GM20431 (cell line): ENCODE results near the gene ELOVL5.

Experiments
- in situ Hi-C: fragments of 300-500 bp; cut with MseI, MboI; formaldehyde crosslinking; loops from one replicate; pipeline ENCODE4 v1.15.0; 2020; ENCODE audit warnings: low sequenced_read_pairs; ENCODE audit not compliant: unreplicated experiment

ELOVL5 gene

DNA sequence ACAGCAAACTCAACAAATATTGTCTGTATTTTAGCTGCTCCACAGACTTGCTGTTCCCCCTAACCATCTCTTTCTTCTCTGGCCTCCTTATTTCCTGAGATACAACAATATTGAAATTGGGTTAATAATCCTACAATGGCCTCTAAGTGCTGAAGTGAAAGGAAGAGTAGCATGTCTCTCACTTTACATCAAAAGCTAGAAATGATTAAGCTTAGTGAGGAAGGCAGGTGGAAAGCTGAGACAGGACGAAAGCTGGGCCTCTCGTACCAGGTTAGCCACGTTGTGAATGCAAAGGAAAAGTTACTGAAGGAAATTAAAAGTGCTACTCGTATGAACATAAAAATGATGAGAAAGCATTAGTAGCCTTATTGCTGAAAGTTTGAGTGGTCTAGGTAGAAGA is 63.8 kb downstream of the ELOVL5 start:
- in situ Hi-C loops, result no loop called here

DNA sequence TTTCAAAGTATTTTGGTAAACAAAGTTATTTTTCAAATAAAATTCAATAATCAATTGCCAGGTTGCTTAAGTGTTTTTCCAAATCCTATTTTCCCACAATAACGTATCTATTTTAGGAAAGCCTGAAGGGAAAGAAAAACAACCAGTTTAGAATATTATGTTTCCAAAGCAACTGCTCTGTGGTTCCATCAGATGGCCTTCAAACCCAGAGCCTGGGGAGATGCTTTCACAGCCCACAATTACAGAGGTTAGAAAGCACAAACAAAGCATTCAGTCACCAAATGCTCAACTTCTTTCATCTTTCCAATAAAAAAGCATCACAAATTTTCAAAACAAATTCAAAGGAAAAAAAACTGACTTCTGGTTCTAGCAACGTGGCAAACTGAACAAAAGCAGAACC is 66.0 kb downstream of the ELOVL5 start:
- in situ Hi-C loops, result no loop called here

DNA sequence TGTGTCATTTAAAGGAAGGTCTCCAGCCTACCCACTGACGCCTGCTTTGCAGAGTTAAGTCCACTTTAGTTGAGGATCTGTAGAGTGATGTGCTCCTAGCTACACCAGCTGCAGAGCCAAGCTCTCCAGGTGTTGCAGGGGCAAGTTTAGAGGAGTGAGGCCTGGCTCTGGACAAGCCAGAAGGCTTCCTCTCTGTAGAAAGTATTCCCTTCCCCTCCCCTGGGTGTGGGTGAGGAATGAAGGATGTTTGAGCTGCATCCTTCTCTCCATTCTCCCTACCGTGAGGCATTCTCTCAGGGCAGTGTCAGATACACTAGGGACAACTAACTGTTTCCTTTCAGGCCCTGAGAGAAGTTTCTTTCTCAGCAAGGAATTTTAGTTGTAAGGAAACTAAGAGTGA is 66.5 kb downstream of the ELOVL5 start:
- in situ Hi-C loops, result no loop called here

DNA sequence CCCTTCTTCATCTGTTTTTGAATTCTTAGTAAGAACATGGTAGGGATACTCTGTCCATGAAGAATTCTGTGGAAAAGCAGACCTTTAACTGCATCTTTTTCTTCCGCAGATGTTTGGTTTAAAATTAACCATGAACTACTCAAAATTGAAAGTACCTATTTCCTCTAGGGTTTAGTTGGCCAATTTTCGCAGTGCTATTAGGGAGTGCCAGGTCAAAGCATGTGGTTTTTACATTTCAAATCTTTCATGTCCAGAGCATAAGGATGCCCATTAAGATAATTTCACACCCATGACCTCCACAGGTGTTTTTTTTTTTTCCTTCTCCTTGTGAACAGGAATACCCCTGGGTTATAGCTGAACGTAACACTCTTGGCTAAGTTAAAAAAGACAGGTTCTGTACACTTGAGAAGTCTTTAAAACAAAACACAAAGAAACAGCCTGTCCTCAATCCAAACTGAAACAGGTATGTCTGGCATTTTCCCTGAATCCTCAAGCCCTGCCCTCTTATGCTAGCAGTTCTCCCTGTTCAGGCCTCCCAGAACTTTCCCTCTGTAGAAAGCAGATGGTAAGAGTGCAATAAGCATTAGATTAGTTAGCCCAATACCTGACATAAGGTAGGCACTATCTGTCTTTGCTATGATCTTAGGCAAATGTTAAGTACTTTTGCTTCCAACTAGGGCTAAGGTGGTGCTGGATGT is 67.1 kb downstream of the ELOVL5 start:
- in situ Hi-C loops, result no loop called here

DNA sequence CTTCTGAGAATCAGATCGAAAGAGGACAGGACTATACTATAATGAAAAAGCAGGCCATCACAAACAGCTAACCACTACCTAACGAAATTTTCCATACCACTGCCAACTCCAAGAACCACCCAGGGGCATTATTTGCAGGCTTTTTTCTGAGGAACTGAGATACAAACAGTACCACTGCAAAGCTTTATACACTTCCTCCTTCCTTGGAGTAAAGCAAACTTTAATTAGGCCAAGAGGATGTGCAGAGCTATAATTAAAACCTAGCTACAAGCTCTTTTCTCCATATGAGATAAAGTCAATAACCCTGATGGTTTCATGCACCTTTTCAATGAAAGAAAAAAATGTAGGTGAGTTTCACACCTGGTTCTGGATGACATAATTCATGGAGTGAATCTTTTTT is 68.5 kb downstream of the ELOVL5 start:
- in situ Hi-C loops, result no loop called here

DNA sequence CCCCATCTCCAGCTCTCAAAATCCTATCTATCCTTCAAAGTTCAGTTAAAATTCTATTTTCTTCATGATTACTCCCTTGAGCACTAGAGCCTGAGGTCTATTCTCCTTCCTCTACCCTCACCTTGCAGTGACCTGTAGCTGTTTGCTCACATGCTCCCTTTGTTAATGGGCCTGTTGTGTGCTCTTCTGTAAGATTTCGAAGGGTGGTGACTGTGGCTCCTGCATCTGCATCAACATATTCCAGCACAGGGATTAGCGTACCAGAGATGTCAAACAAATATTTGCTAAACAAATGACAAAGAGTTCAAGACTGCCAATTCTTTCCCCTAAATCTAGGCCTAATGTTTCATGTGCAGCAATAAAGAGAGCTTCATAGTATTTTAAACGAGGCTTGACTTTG is 69.5 kb downstream of the ELOVL5 start:
- in situ Hi-C loops, result no loop called here

DNA sequence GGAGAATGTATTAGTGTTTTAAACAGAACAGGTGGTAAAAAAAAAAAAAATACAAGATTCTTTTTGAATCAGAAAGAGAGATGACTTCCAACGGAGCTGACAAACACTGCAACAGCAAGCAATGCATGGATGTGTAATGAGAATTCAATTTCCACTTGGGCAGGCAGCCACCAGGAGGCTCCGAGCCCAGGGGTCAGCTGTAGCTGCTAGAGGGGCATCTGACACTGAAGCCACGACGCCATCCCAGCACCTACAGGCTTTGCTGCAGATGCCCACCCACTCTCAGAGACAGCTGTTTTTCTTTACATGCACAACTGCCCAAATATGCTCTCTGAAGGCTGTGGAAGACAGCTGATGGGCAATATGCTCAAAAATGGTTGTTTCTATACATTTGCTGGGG is 75.4 kb downstream of the ELOVL5 start:
- in situ Hi-C loops, result no loop called here

DNA sequence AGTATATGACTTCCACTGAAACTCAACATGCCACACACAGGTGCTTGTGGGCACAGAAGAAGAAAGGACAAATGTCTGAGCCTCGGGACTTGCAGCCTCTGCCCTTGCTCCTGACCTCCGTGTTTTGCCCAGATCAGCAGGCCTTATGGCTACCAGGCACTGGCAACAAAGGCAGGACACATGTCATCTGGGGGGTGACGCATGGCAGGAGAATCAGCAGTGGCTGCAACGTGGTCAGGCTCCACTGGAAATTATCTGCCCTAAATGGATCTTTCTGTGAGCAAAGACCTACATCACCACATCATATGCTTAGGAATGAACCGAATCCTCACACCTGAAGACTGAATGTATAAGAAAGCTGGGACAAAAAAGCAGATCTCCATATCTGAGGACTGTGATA is 78.9 kb downstream of the ELOVL5 start:
- in situ Hi-C loops, result no loop called here

DNA sequence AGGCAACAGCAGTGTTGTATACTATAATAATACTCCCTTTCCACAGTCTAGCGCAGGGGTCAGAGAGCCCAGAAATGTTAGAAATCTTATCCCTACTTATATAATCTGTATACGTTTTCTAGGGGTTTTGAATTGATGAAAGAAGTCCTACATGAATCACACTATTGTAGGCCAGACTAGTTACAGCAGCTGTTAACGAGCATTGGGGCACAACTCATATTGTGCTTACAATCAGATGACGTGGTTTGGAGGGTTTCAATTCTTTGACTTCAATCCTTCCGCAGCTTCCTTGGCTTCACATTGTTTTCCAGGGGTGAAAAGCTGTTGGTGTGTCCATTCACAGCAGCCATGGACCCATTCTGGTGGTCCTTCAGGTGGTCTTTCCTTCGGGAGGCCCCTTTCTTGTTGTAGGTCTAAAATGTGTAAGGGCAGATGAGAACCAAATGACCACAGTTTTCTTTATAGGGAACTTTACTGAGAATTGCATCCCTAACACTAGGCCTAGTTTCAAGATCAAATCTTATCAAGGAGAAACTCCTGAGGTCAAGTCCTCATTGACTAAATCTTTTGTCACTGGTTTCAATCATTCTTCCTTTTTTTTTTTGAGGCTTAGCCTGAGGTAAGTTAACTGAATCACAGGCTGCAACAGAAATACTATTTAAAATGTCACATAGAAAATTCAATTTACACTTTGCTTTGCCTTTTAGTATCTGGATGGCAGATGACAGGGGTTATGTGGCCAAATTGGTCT is 79.7 kb downstream of the ELOVL5 start:
- in situ Hi-C loops, result no loop called here

DNA sequence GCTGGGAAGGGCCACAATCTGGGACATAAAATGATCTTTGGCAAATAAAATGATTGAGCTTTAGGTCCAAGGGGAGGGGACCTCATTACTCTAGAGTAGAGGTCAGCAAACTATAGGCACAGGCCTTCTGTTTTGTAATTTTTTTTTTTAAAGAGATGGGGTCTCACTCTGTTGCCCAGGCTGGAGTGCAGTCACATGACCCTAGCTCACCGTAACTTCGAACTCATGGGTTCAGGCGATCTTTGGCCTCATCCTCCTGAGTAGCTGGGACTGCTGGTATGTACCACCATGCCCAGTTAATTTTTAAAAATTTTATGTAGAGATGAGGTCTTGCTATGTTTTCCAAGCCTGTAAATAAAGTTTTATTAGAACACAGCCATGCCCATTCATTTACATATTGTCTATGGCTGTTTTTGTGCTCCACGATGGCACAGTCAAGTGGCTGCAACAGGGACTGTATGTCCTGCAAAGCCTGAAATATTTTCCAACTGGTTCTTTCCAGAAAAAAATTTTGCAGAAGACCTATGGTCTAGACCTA is 82.1 kb downstream of the ELOVL5 start:
- in situ Hi-C loops, result no loop called here

DNA sequence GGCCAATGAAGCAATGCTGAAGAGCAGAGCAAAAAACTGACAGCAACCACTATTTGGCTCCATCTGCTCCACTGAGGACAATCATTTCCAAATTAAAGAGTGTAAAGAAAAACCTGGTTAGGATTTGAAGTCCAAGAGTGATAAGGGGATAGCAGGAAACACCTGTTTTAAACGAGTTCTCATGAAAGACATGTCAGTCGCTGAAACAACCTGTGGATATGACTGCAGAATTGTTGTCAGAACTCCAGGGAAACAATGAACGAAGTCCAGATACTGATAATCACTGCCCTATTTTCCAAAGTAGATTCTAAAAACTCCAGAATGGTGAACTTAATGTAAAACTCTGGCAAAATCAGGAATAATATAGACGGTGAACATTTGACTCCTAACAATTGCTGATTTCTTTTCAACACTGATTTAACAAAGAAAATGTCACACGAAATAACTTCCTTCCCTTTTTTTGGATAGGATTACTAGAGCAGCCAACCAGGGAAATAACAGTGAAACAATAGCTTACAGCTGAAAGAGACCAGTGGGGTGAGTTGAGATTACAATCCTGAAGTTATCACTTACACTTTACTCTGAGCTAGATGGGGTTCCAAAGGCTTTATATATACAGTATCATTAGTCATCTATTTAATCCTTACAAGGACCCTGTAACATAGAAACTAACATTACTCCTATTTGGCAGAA is 83.7 kb downstream of the ELOVL5 start:
- in situ Hi-C loops, result no loop called here

DNA sequence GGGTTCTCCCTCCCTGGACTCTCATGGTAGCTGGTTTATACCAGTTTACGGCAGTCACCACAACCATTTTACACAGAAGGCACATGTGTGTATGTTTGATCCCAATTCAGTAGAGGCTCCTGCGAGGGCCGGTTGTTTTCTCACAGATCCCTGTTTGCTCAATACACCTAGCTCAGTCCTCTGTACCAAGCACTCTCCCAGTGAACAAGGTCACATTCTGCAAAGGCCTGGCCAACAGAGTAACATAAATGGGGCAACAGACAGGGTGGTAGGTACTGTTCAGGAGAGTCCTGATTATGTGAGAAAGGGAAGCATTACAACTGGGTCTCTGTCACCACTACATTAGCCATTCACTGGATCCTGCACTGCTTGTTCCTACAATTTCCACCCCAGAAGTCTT is 84.4 kb downstream of the ELOVL5 start:
- in situ Hi-C loops, result no loop called here

DNA sequence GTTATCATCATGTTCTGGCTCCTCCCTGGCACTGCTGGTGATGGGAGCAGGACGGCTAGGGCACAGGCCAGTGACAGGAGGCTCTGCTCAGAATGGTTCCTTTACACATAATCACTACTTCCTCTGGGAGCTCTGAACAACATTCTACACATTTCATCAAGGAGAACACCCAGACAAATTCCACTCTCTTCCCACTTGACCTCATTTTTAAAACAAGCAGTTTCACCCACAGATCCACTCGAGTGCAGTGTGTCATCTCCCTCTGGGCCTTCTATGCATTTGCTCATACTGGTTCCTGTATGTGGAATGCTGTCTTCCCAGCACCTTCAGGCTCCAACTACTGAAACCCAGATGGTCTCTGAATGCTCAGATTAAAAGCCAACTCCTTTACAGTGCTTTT is 84.8 kb downstream of the ELOVL5 start:
- in situ Hi-C loops, result no loop called here

DNA sequence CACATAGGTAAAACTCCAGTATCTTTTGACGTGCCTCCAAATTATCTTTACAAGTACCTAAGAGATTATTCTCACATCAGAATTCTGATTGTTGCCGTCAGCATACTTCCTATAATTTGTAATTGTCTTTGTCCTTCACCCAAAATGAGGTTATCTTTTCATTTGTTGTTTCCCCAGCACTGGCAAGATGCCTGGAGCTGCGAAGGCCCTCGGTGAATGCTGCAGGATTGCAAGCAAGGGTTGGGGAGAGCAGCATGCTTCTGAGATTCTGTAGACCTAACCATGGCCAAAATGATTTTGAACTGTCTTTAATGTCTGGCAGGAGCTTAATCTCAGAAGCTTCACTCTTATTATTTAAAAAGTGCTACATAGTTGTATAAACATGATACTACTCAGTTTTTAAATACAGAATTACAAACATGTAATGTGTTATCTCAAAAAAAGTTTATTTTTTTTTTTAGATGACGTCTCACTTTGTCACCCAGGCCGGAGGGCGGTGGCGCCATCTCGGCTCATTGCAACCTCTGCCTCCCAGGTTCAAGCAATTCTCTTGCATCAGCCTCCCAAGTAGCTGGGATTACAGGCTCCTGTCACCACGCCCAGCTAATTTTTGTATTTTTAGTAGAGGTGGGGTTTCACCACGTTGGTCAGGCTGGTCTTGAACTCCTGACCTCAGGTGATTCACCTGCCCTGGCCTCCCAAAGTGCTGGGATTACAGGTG is 88.7 kb downstream of the ELOVL5 start:
- in situ Hi-C loops, result no loop called here

DNA sequence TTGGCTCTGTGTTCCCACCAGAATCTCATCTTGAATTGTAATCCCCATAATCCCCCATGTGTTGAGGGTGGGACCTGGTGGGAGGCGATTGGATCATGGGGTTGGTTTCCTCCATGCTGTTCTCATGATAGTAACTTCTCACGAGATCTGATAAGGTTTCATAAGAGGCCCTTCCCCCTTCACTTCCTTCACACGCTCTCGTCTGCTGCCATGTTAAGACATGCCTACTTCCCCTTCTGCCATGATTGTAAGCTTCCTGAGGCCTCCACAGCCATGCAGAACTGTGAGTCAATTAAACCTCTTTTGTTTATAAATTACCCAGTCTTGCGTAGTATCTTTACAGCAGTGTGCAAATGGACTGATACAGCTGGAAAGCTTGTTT is 90.0 kb downstream of the ELOVL5 start:
- in situ Hi-C loops, result no loop called here

DNA sequence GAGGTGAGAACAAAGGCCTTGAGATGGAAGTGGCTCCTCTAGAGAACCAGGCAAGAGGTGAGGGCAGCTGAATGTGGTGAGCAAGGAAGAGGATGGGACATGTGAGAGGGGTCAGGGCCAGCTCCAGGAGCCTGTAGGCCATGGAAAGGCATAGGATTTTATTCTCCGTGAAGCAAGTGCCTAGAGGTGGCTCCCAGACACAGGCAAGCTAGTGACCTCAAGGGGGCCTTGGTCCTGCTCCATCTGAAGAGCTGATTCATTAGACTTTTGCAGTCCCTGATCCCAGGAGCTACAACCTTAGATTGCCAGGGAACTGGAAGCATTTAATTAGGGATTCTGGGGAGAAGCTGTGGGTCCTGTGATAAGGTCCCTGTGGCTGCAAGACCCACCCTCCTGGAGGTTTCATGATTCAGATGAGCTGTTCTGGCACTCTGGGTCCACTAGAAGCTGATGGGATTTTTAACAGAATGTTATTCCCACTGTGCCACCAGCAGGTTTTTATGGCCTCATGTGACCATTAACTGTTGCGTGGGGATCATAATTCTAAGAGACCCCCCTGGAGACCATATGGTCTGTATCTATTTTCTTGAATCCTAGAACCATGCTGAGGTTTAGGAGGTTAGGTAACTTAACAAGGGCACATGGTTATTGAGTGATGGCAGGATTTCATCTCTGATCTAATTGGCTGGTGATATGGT is 90.5 kb downstream of the ELOVL5 start:
- in situ Hi-C loops, result no loop called here

DNA sequence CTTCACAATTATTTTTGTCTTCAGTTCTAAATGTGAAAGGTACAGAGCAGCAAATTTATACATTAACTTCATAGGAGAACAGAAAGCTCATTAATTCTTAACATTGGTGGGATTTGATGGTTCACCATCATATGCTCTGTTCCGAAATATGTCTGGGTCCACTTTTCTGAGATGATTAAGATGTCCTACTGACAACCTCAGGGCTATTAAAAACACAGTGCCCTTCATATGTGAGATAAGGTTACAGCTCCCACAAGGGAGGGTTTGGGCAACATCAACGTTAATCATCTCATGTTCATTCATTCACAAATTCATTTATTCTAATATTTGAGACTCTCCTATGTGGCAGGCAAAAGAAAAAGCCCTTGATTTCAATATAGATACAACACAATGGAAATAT is 91.2 kb downstream of the ELOVL5 start:
- in situ Hi-C loops, result no loop called here

DNA sequence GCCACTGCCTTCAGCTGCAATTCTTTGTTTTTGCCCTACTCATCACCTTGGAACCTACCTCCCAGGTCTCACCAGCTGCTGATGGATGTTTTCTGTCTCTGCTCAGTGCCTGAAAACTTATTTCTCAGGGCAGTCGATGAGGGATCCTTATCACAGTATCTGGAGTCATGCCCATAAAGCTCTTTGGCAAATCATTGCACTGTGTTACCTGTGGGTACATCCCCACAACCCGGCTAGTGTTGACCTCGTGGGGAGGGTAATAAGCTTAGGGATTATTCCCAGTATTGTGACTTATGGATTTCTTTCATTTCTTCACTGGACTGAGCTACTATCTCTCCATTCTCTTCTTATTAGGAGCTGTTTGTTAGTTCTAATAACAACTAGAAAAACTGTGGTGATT is 91.7 kb downstream of the ELOVL5 start:
- in situ Hi-C loops, result no loop called here

DNA sequence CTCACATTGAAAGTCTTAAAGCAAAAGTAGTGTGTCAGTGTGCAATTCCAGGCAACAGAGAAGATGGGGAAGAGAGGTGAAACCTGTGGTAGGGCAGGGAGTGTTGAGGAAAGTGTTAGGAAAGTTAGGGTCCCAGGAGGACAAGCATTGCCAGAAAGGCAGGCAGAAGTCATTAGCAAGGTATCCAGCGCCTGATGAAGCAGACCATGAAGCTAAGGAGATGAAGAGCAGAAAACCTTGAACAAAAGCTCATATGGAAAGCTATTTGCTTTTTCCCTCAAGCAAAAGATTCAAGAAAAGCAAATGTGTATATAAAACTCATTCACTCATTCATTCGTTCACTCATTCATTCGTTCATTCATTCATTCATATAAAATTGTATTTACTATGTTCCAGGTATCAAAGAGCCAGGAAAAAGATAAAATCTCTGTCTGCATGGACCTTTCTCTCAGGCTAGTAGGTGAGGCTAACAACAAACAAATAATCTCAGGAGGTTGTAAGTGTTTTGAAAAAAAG is 96.5 kb downstream of the ELOVL5 start:
- in situ Hi-C loops, result no loop called here
